ENCODE results near the gene TMEM183A.

DNA sequence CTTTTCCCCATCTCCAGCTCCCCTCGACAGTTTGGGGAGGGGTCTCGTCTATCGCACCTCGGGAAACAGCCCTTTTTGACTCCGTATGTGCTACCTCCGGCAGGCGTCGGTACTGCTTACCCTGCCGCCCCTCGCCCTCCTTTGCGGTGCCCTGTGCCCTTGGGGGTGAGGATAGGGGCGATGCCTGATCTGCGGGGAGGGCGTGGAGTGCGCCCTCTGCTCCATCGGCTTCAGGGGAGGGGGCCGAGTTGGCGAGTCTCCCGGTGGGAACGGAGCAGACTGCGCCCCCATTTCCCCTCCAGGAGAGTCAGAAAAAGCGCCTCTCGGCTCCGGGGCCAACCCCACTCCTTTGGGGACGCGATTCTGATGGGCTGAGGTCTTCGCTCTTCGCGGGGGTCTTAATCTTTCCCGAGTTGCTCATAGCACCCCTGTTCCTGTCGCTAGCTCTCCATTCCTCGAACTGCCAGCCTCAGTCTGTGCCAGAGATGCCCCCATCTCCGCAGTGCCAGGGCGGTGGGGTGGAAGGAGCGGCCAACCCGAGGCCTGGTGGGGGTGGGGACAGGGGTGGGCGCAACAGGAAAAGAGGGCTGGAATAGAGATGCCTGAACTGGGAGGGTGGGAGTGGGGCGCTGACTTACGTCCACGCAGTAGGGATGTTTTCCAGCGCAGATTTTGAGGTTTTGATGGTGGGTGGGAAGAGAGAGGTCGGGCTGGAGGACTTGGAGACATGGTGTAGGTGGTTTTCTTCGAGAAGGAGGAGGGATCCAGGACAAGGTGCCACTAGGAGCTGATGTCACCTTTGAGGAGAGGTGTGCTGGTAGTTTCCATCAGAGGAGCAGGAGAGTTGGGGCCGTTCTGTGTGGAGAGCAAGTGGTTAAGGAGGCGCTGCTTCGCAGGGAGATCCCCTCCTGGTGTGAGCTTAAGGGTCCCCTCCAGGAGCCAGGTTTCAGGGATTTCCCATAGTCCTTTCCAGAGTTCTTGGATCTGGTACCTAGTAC, 19.8 kb downstream of the TMEM183A start:
- no peak for TF ChIP-seq POLR2A (IDR thresholded peaks at IDR 0.05)
- TF ChIP-seq, protein P1, sequence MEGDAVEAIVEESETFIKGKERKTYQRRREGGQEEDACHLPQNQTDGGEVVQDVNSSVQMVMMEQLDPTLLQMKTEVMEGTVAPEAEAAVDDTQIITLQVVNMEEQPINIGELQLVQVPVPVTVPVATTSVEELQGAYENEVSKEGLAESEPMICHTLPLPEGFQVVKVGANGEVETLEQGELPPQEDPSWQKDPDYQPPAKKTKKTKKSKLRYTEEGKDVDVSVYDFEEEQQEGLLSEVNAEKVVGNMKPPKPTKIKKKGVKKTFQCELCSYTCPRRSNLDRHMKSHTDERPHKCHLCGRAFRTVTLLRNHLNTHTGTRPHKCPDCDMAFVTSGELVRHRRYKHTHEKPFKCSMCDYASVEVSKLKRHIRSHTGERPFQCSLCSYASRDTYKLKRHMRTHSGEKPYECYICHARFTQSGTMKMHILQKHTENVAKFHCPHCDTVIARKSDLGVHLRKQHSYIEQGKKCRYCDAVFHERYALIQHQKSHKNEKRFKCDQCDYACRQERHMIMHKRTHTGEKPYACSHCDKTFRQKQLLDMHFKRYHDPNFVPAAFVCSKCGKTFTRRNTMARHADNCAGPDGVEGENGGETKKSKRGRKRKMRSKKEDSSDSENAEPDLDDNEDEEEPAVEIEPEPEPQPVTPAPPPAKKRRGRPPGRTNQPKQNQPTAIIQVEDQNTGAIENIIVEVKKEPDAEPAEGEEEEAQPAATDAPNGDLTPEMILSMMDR (IDR thresholded peaks at IDR 0.05) = no peak
